Testis (tissue), 3 donors: ENCODE results near the gene AQP4. TPM values are rescaled to one million over a fixed set of nuclear protein-coding genes. Genes with fewer than 3 reads are reported as not detected.
A peak's percentile ranks its signal among the peaks of the same experiment; 100 is the strongest.

Experiments used
- DNase-seq: peaks from one replicate; pipeline ENCODE4 v3.0.0-alpha.2; 2019
- H3K27ac ChIP-seq, 2 donors: fragments of 200-600 bp; sonication (generic); one replicate each; pipeline ENCODE4 v1.5.1; 2019
- H3K27me3 ChIP-seq: fragments of 200-600 bp; sonication (generic); one replicate; pipeline ENCODE4 v1.5.1; 2019
- H3K36me3 ChIP-seq: fragments of 200-600 bp; sonication (generic); one replicate; pipeline ENCODE4 v1.5.1; 2017; ENCODE audit warnings: low read depth; ENCODE audit errors: missing control alignments
- H3K4me1 ChIP-seq: fragments of 200-600 bp; sonication (generic); one replicate; pipeline ENCODE4 v1.5.1; 2019
- H3K4me3 ChIP-seq, 2 donors: fragments of 200-600 bp; sonication (generic); one replicate each; pipeline ENCODE4 v1.5.1; 2017 to 2019
- H3K9me3 ChIP-seq: fragments of 200-600 bp; sonication (generic); one replicate; pipeline ENCODE4 v1.5.1; 2017
- POLR2A ChIP-seq: fragments of 450-650 bp; IDR thresholded peaks from one replicate; pipeline ENCODE4 v1.6.1; 2017; ENCODE audit warnings: antibody characterized with exemption, mild to moderate bottlenecking, moderate library complexity
- WGBS, 2 donors: methylation state at CpG; one replicate each; pipeline ENCODE4 v1.1.5; 2018; 5-methylcytosine and 5-hydroxymethylcytosine counted together
- intact Hi-C: fragments of 100-400 bp; cut with DNase I; formaldehyde crosslinking; loops from one replicate; pipeline ENCODE4 v1.15.1; 2023; ENCODE audit warnings: low total_unique reads
- polyA plus RNA-seq: library from polyadenylated mRNA; stranded (reverse); fragments of 350-450 nt; fragmentation: Illumina TruSeq; extraction: RNeasy Lipid Tissue Mini Kit (QIAGEN cat#74804); gene quantifications from one replicate; pipeline ENCODE4 v1.2.3, GENCODE V29; 2014; ENCODE audit warnings: low read depth, low replicate concordance; ENCODE audit not compliant: insufficient read depth
- total RNA-seq, 2 donors: library from RNA; depleted of rRNA; stranded (reverse); fragments of >200 nt; gene quantifications; one replicate each; pipeline ENCODE4 v1.2.3, GENCODE V29; 2016
- TF ChIP-seq, protein P1 (sequence below), 3 experiments: fragments of 450-650 bp in 2 of 3; fragments of 200-600 bp in 1 of 3; sonication (generic) in 1 of 3; IDR thresholded peaks; one replicate each; pipeline ENCODE4 v1.5.1; 2016 to 2019; ENCODE audit warnings: antibody characterized with exemption in 3 of 3, mild to moderate bottlenecking in 2 of 3, moderate library complexity in 1 of 3

AQP4 gene
- total and polyA plus RNA-seq, 3 donors from 2014 or later: 1.4 to 8.2 (median 2.4) TPM

GRCh38 chr18:26818461-26818860, 47.0 kb downstream of the AQP4 start:
- no peaks in the 10 kb centered on the region for H3K4me1 ChIP-seq
- H3K27me3 ChIP-seq: no peaks in the 10 kb centered on the region
- H3K36me3 ChIP-seq: no peaks in the 10 kb centered on the region
- no peaks in the 10 kb centered on the region for H3K9me3 ChIP-seq
- no peak for TF ChIP-seq POLR2A
- TF ChIP-seq, protein P1, sequence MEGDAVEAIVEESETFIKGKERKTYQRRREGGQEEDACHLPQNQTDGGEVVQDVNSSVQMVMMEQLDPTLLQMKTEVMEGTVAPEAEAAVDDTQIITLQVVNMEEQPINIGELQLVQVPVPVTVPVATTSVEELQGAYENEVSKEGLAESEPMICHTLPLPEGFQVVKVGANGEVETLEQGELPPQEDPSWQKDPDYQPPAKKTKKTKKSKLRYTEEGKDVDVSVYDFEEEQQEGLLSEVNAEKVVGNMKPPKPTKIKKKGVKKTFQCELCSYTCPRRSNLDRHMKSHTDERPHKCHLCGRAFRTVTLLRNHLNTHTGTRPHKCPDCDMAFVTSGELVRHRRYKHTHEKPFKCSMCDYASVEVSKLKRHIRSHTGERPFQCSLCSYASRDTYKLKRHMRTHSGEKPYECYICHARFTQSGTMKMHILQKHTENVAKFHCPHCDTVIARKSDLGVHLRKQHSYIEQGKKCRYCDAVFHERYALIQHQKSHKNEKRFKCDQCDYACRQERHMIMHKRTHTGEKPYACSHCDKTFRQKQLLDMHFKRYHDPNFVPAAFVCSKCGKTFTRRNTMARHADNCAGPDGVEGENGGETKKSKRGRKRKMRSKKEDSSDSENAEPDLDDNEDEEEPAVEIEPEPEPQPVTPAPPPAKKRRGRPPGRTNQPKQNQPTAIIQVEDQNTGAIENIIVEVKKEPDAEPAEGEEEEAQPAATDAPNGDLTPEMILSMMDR (IDR thresholded peaks at IDR 0.05): no peak
- no peak overlapping the region for H3K4me3 ChIP-seq
- 72 to 84% methylated on average over 1 of the region's 1 CpG for WGBS, 2 donors
- intact Hi-C loops: no loop called here
- DNase-seq: no peak
- no peak overlapping the region for H3K27ac ChIP-seq

DNA sequence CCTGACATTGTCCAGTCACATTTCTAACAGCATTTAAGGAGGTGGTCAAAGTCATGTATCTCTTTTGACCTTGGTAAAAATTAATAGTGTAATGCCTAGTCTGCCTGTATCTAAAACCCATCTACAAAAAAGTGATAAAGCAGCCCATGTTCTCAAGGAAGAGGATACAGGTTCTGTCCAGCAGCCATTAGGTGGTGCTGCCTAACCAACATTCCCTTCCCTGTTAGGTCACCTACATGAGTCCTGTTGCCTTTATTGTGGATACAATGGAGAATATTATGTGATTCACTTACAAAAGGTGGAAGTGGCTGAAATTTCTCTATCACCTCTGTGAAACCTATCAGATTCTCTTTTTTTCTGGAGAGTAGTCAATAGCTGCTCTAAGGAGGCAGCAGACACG, 52.5 kb downstream of the AQP4 start:
- TF ChIP-seq POLR2A: no peak
- TF ChIP-seq, protein P1 (IDR thresholded peaks at IDR 0.05): peak; percentile 32 to 59 (median 35)
- no peaks in the 10 kb centered on the region for H3K36me3 ChIP-seq
- DNase-seq: peak; percentile 70
- no peaks in the 10 kb centered on the region for H3K4me1 ChIP-seq
- intact Hi-C loops: no loop called here
- H3K4me3 ChIP-seq: no peak overlapping the region
- H3K9me3 ChIP-seq: no peaks in the 10 kb centered on the region
- WGBS, 2 donors: 44 to 69% methylated on average over 1 of the region's 1 CpG
- no peaks in the 10 kb centered on the region for H3K27me3 ChIP-seq
- no peak overlapping the region for H3K27ac ChIP-seq

GRCh38 chr18:26812462-26812861, 53.0 kb downstream of the AQP4 start:
- intact Hi-C loops: no loop called here
- H3K27me3 ChIP-seq: no peaks in the 10 kb centered on the region
- WGBS, 2 donors: 63 to 68% methylated on average over 3 of the region's 3 CpGs

GRCh38 chr18:26809346-26809745, 56.2 kb downstream of the AQP4 start:
- H3K4me3 ChIP-seq: no peak overlapping the region
- H3K9me3 ChIP-seq: no peaks in the 10 kb centered on the region
- intact Hi-C loops: no loop called here
- 82 to 90% methylated on average over 5 of the region's 5 CpGs for WGBS, 2 donors
- H3K27me3 ChIP-seq: no peaks in the 10 kb centered on the region
- no peaks in the 10 kb centered on the region for H3K4me1 ChIP-seq
- TF ChIP-seq, protein P1 (IDR thresholded peaks at IDR 0.05): no peak
- no peak for TF ChIP-seq POLR2A
- no peak overlapping the region for H3K27ac ChIP-seq
- H3K36me3 ChIP-seq: no peaks in the 10 kb centered on the region
- DNase-seq: no peak

More at GRCh38 chr18:26812462-26812861, 53.0 kb downstream of the AQP4 start:
- H3K4me1 ChIP-seq: no peaks in the 10 kb centered on the region
- no peak overlapping the region for H3K27ac ChIP-seq
- no peak for TF ChIP-seq POLR2A
- TF ChIP-seq, protein P1 (IDR thresholded peaks at IDR 0.05): no peak
- no peak for DNase-seq
- no peaks in the 10 kb centered on the region for H3K36me3 ChIP-seq
- no peaks in the 10 kb centered on the region for H3K9me3 ChIP-seq
- no peak overlapping the region for H3K4me3 ChIP-seq

GRCh38 chr18:26806224-26806623, 59.3 kb downstream of the AQP4 start:
- Histone ChIP-seq H3K36me3 (no peaks in the 10 kb centered on the region), H3K4me3 (peak overlapping the region; percentile 9 to 23), H3K27me3 (no peaks in the 10 kb centered on the region), H3K9me3 (no peaks in the 10 kb centered on the region), H3K27ac (no peak overlapping the region), H3K4me1 (no peaks in the 10 kb centered on the region)
- no peak for TF ChIP-seq POLR2A
- TF ChIP-seq, protein P1 (IDR thresholded peaks at IDR 0.05): no peak
- 29 to 73% methylated on average over 1 of the region's 1 CpG for WGBS, 2 donors
- intact Hi-C loops: no loop called here
- DNase-seq: peak; percentile 78
